C4-2B (cell line): ENCODE results near the gene CD36.

Experiments
- ZFX ChIP-seq: fragments of 450-650 bp; IDR thresholded peaks from 2 replicates; pipeline ENCODE4 v1.6.1; 2017
- TF ChIP-seq, protein P1 (sequence below): fragments of 450-650 bp; conservative IDR thresholded peaks from 2 replicates; pipeline ENCODE4 v1.5.1; 2017; ENCODE audit warnings: mild to moderate bottlenecking

DNA sequence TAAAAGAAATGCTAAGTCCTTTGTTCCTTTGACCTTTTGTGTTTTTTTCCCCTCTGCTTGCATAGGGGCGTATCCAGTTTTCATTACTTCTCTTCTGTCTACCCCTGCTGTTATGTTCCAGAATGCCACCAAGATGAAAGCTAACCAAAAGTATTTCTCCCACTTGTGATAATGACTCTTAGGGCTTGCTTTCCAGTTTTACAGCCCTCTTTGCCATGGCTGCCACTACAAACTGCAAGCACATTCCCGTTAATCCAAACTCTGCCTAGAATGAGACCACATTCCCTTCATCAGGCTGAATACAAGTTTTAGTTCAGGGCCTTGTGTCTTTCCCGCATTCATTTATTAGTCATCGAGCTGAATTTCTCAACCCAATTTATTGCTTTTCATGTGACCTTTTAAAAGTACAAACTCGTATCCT lies 23.6 kb upstream of the CD36 start:
- TF ChIP-seq, protein P1, sequence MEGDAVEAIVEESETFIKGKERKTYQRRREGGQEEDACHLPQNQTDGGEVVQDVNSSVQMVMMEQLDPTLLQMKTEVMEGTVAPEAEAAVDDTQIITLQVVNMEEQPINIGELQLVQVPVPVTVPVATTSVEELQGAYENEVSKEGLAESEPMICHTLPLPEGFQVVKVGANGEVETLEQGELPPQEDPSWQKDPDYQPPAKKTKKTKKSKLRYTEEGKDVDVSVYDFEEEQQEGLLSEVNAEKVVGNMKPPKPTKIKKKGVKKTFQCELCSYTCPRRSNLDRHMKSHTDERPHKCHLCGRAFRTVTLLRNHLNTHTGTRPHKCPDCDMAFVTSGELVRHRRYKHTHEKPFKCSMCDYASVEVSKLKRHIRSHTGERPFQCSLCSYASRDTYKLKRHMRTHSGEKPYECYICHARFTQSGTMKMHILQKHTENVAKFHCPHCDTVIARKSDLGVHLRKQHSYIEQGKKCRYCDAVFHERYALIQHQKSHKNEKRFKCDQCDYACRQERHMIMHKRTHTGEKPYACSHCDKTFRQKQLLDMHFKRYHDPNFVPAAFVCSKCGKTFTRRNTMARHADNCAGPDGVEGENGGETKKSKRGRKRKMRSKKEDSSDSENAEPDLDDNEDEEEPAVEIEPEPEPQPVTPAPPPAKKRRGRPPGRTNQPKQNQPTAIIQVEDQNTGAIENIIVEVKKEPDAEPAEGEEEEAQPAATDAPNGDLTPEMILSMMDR = no peak
- no peak for TF ChIP-seq ZFX
